ENCODE results near the gene EFCAB13.

Gene EFCAB13

GRCh38 chr17:47323382-47324223 is at the start of gene EFCAB13:
TSS of gene EFCAB13 (plus strand) at chr17:47323955. CDS start at chr17:47328354, 4,399 bp downstream.
- DNase-seq (ENCODE audit: low read depth): no peak
- peak; percentile 7 for TF ChIP-seq CTCF (IDR thresholded peaks at IDR 0.05; ENCODE audit: control insufficient read depth, insufficient read depth, low read depth, low read length, missing control alignments)
- peak within 1 kb of the TSS; percentile 82 for H3K4me3 ChIP-seq (ENCODE audit: control insufficient read depth, low read depth, low read length)

GRCh38 chr17:47274319-47275069 is 49.3 kb upstream of the EFCAB13 start:
- no peak overlapping the region for H3K4me3 ChIP-seq (ENCODE audit: control insufficient read depth, low read depth, low read length)

GRCh38 chr17:47275245-47275984 is 48.3 kb upstream of the EFCAB13 start:
- no peak for TF ChIP-seq CTCF (IDR thresholded peaks at IDR 0.05; ENCODE audit: control insufficient read depth, insufficient read depth, low read depth, low read length, missing control alignments)
- DNase-seq (ENCODE audit: low read depth): peak; percentile 77
- H3K4me3 ChIP-seq (ENCODE audit: control insufficient read depth, low read depth, low read length): no peak overlapping the region

More at GRCh38 chr17:47274319-47275069, 49.3 kb upstream of the EFCAB13 start:
- TF ChIP-seq CTCF (IDR thresholded peaks at IDR 0.05; ENCODE audit: control insufficient read depth, insufficient read depth, low read depth, low read length, missing control alignments): no peak
- no peak for DNase-seq (ENCODE audit: low read depth)

- no peak overlapping the region for H3K4me3 ChIP-seq (ENCODE audit: control insufficient read depth, low read depth, low read length)
- no peak for TF ChIP-seq CTCF (IDR thresholded peaks at IDR 0.05; ENCODE audit: control insufficient read depth, insufficient read depth, low read depth, low read length, missing control alignments)
- DNase-seq (ENCODE audit: low read depth): no peak
These were observed 47.3 kb upstream of the EFCAB13 start for GRCh38 chr17:47276444-47276843.

- DNase-seq (ENCODE audit: low read depth): peak; percentile 68
- no peak for TF ChIP-seq CTCF (IDR thresholded peaks at IDR 0.05; ENCODE audit: control insufficient read depth, insufficient read depth, low read depth, low read length, missing control alignments)
- H3K4me3 ChIP-seq (ENCODE audit: control insufficient read depth, low read depth, low read length): no peak overlapping the region
These were observed 46.9 kb upstream of the EFCAB13 start for GRCh38 chr17:47276868-47277267.

GRCh38 chr17:47277921-47278320 is 45.8 kb upstream of the EFCAB13 start:
- TF ChIP-seq CTCF (IDR thresholded peaks at IDR 0.05; ENCODE audit: control insufficient read depth, insufficient read depth, low read depth, low read length, missing control alignments): no peak
- no peak for DNase-seq (ENCODE audit: low read depth)
- no peak overlapping the region for H3K4me3 ChIP-seq (ENCODE audit: control insufficient read depth, low read depth, low read length)

Data from AG09309 (cell line).